CD4-positive, alpha-beta memory T cell (primary cell): Measurements from ENCODE around the gene NLGN4X. TPM values are rescaled to one million over a fixed set of nuclear protein-coding genes. Genes with fewer than 3 reads are reported as not detected.

Source experiments
- CTCF ChIA-PET: fragments of 350-600 bp; sonication (Branson Sonifier 250); formaldehyde crosslinking; loops from one replicate; lab custom pipeline; 2021; ENCODE audit warnings: inconsistent platforms; ENCODE audit not compliant: partially characterized antibody; lab: Charles Lee
- POLR2A ChIA-PET: fragments of 350-600 bp; sonication (Branson Sonifier 250); formaldehyde crosslinking; loops from one replicate; lab custom pipeline; 2021; ENCODE audit not compliant: partially characterized antibody; lab: Charles Lee
- DNase-seq, 5 donors: peaks; one replicate each; pipeline versions ENCODE4 v3.0.0 to v3.0.0-alpha.2; 2020 to 2022; ENCODE audit warnings: mixed read lengths in 1 of 5
- H3K27ac ChIP-seq: one replicate; pipeline ENCODE4 v1.7.0; 2013; ENCODE audit warnings: low read depth, low read length
- H3K27me3 ChIP-seq: 2 replicates; pipeline ENCODE4 v1.7.0; 2013; ENCODE audit warnings: mild to moderate bottlenecking, low read length, moderate library complexity; ENCODE audit not compliant: insufficient read depth
- H3K36me3 ChIP-seq: 2 replicates; pipeline ENCODE4 v1.7.0; 2013; ENCODE audit warnings: mild to moderate bottlenecking, low read length, moderate library complexity; ENCODE audit not compliant: insufficient read depth
- H3K4me1 ChIP-seq: 2 replicates; pipeline ENCODE4 v1.7.0; 2013; ENCODE audit warnings: mild to moderate bottlenecking, low read length, moderate library complexity; ENCODE audit not compliant: insufficient read depth
- H3K4me3 ChIP-seq, 2 donors: one replicate each; pipeline ENCODE4 v1.7.0; 2013; ENCODE audit warnings: low read length in 2 of 2, mild to moderate bottlenecking in 1 of 2
- H3K9me3 ChIP-seq, 2 donors: one replicate each; pipeline ENCODE4 v1.7.0; 2013; ENCODE audit warnings: low read length in 2 of 2, control low read depth in 1 of 2; ENCODE audit not compliant: control insufficient read depth in 1 of 2
- H3K27ac Mint-ChIP-seq, 7 donors: one replicate each; pipeline ENCODE4 v1.8.0; 2020 to 2021; ENCODE audit warnings: mixed read lengths in 7 of 7, mild to moderate bottlenecking in 6 of 7, inconsistent platforms in 3 of 7, moderate library complexity in 3 of 7
- H3K27me3 Mint-ChIP-seq, 2 donors: one replicate each; pipeline ENCODE4 v1.8.0; 2020 to 2021; ENCODE audit warnings: mixed read lengths in 2 of 2
- H3K36me3 Mint-ChIP-seq, 2 donors: one replicate each; pipeline ENCODE4 v1.8.0; 2020 to 2021; ENCODE audit warnings: mixed read lengths in 2 of 2, inconsistent platforms in 1 of 2, mild to moderate bottlenecking in 1 of 2
- H3K4me1 Mint-ChIP-seq, 4 donors: one replicate each; pipeline ENCODE4 v1.8.0; 2020 to 2021; ENCODE audit warnings: mixed read lengths in 4 of 4, mild to moderate bottlenecking in 1 of 4
- H3K4me3 Mint-ChIP-seq, 8 donors: one replicate each; pipeline ENCODE4 v1.8.0; 2020 to 2021; ENCODE audit warnings: mixed read lengths in 8 of 8, mild to moderate bottlenecking in 7 of 8, moderate library complexity in 6 of 8, inconsistent platforms in 3 of 8
- H3K9me3 Mint-ChIP-seq, 8 donors: one replicate each; pipeline ENCODE4 v1.8.0; 2020 to 2021; ENCODE audit warnings: mixed read lengths in 8 of 8, mild to moderate bottlenecking in 5 of 8, inconsistent platforms in 3 of 8, moderate library complexity in 1 of 8
- intact Hi-C: fragments of 100-400 bp; cut with micrococcal nuclease; formaldehyde crosslinking; loops from one replicate; pipeline ENCODE4 v1.15.1; 2023
- polyA plus RNA-seq, 2 donors: library from polyadenylated mRNA; unstranded; fragments of 300-500 nt; fragmentation: Illumina TruSeq; gene quantifications; one replicate each; pipeline ENCODE4 v1.2.3, GENCODE V29; 2021
- total RNA-seq, 2 experiments: library from RNA; stranded (reverse); gene quantifications; one replicate each; pipeline ENCODE4 v1.2.3, GENCODE V29; 2021

NLGN4X gene
- total and polyA plus RNA-seq, 4 experiments from 2014 or later: 0.31 TPM; not detected in 3

DNA sequence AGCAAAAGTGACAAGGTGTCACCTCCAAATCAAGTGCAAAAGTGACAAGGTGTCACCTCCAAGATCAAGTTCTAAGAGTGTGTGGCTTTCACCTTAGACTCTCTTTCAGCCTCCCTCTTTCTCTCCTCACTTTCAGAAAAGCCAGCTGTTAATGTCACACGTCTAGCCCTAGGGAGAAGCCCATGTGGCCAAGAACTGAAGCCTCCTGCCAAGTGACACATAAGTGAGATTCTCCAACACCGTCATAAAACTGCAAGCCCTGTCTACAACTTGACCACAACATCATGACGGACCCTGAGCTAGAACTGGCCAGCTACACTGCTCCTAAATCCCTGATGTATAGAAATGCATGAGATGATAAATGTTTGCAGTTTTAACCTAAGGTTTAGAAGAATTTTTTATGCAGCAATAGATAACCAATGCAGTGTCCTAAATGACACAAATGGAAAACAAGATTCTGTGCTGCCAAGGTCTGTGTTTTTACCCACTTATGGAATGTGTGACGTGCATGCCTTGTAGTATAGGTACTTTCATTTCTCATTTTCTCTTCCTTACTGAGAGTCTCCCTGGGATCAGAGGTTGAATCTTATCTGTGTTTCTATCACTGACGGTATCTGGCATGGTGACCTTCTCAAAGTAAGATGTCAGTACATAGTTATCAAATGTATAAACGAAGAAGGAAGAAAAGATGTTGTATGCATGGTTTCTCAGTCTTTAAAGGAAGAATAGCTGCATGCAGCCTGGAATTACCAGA is 25.0 kb downstream of the NLGN4X start:
- H3K9me3 ChIP-seq: no peaks in the 10 kb centered on the region
- DNase-seq: no peak
- Mint-ChIP-seq H3K4me3 (no peak overlapping the region), H3K9me3 (peaks cover 0 to 4% (median 1%) of the 10 kb centered on the region in 8 donors), H3K27ac (no peak overlapping the region), H3K36me3 (no peaks in the 10 kb centered on the region), H3K27me3 (no peaks in the 10 kb centered on the region), H3K4me1 (no peaks in the 10 kb centered on the region)
- ChIA-PET POLR2A (no interaction called here), CTCF (no interaction called here)
- intact Hi-C loops: no loop called here
- no peak overlapping the region for H3K27ac ChIP-seq
- no peaks in the 10 kb centered on the region for H3K4me1 ChIP-seq
- H3K4me3 ChIP-seq: no peak overlapping the region
- H3K36me3 ChIP-seq: no peaks in the 10 kb centered on the region
- no peaks in the 10 kb centered on the region for H3K27me3 ChIP-seq

DNA sequence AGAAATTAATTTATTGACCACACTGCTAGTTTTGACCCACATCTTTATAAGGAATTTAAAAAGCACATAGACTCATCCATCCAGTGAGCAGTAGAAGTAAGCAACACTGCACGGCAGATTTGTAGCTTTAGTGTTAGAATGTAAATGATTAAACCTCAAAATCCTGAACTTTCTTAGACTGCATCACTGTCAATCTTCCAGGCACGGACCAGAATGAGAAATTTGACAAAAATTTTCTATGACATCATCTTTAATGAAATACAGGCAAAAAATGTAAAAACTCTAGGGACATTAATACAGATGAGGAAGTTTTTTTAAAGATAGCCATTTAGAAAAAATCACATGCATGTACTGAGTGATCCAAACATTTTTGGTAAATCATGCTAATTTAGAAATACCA is 29.2 kb downstream of the NLGN4X start:
- no peak overlapping the region for H3K4me3 ChIP-seq
- H3K36me3 Mint-ChIP-seq: no peaks in the 10 kb centered on the region
- H3K9me3 ChIP-seq: no peaks in the 10 kb centered on the region
- CTCF ChIA-PET: no interaction called here
- H3K27me3 ChIP-seq: no peaks in the 10 kb centered on the region
- H3K4me3 Mint-ChIP-seq: no peak overlapping the region
- H3K27me3 Mint-ChIP-seq: no peaks in the 10 kb centered on the region
- H3K27ac ChIP-seq: no peak overlapping the region
- no peaks in the 10 kb centered on the region for H3K4me1 Mint-ChIP-seq
- peaks cover 0 to 5% (median 0%) of the 10 kb centered on the region in 8 donors for H3K9me3 Mint-ChIP-seq
- no peaks in the 10 kb centered on the region for H3K4me1 ChIP-seq
- POLR2A ChIA-PET: no interaction called here
- DNase-seq: no peak
- no peaks in the 10 kb centered on the region for H3K36me3 ChIP-seq
- intact Hi-C loops: no loop called here
- no peak overlapping the region for H3K27ac Mint-ChIP-seq

DNA sequence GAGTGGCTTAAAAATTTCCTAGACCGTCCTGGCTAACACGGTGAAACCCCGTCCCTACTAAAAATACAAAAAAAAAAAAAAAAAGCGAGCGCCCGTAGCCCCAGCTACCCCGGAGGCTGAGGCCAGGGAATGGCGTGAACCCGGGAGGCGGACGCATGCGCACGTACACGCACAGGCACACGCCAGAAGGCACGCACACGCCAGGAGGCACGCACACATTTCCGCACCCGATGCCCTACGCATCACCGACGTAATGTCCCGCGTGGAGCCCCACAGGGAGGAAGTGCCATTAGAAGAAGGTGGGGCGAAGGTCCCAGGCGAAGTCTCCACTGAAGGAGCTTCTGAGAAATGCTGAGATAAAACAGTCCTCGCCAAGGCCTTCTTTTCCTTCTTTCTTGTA is 41.4 kb downstream of the NLGN4X start:
- H3K9me3 Mint-ChIP-seq: peaks cover 0 to 11% (median 2%) of the 10 kb centered on the region in 8 donors
- intact Hi-C loops: no loop called here
- no peaks in the 10 kb centered on the region for H3K4me1 Mint-ChIP-seq
- Histone ChIP-seq H3K4me1 (no peaks in the 10 kb centered on the region), H3K27me3 (no peaks in the 10 kb centered on the region), H3K4me3 (no peak overlapping the region), H3K27ac (no peak overlapping the region), H3K9me3 (no peaks in the 10 kb centered on the region), H3K36me3 (no peaks in the 10 kb centered on the region)
- H3K36me3 Mint-ChIP-seq: no peaks in the 10 kb centered on the region
- DNase-seq: no peak
- ChIA-PET POLR2A (no interaction called here), CTCF (no interaction called here)
- no peak overlapping the region for H3K4me3 Mint-ChIP-seq
- no peaks in the 10 kb centered on the region for H3K27me3 Mint-ChIP-seq
- H3K27ac Mint-ChIP-seq: no peak overlapping the region

DNA sequence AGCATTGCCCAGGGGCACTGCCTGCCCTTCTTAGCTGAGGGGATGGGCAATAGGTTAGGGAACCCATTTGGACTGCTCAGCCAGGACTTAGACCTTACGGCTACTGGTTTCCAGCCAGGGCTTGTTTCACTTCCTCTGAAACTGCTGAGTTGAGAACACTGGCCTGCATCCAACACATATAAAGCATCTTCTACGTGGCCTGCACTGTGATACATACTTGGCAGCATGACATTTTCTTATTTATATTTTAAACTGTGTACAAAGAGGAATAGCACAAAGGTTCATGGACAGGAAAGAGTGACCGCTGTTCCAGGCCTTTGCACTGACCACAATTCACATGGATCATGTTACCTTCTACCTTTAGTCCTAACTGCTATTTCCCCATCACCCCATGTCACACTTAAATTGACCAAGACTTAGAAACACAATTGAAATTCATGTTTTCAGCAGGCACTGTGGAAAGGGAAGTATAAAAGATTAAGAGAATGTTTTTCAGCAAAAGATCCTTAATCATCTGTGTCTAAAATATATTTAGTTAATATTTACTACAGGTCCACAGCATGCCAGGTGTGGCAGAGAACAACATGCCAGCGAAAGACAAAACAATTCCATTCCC is 43.7 kb downstream of the NLGN4X start:
- Histone ChIP-seq H3K27me3 (no peaks in the 10 kb centered on the region), H3K36me3 (no peaks in the 10 kb centered on the region), H3K27ac (no peak overlapping the region), H3K4me3 (no peak overlapping the region), H3K9me3 (no peaks in the 10 kb centered on the region), H3K4me1 (no peaks in the 10 kb centered on the region)
- DNase-seq: no peak
- Mint-ChIP-seq H3K9me3 (peaks cover 0 to 9% (median 5%) of the 10 kb centered on the region in 8 donors), H3K27me3 (no peaks in the 10 kb centered on the region), H3K36me3 (no peaks in the 10 kb centered on the region), H3K27ac (no peak overlapping the region), H3K4me3 (no peak overlapping the region), H3K4me1 (no peaks in the 10 kb centered on the region)
- ChIA-PET CTCF (no interaction called here), POLR2A (no interaction called here)
- intact Hi-C loops: no loop called here

DNA sequence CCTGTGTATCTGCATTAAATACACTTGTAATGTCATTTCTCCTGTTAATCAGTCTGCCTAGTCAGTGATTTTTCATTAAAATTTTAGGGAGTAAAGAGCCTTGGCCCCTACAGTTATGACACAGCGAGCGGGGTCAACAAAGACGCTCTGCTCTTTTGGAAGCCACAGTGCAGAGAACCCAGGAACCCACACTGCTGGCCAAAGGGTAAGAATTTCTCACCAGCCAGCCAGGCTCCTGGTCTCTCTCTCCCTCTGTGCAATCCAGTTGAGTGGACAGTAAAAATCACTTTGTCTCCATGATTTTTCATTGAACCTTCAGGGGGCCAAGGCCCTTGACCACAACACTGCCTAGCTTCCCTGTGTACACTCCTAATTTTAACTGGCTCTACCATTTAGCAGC is 52.8 kb downstream of the NLGN4X start:
- Mint-ChIP-seq H3K9me3 (peaks cover 0 to 18% (median 7%) of the 10 kb centered on the region in 8 donors), H3K4me1 (no peaks in the 10 kb centered on the region), H3K27me3 (no peaks in the 10 kb centered on the region), H3K27ac (no peak overlapping the region), H3K4me3 (no peak overlapping the region), H3K36me3 (no peaks in the 10 kb centered on the region)
- ChIA-PET CTCF (no interaction called here), POLR2A (no interaction called here)
- no peak overlapping the region for H3K4me3 ChIP-seq
- H3K27ac ChIP-seq: no peak overlapping the region
- no peak for DNase-seq
- intact Hi-C loops: no loop called here
- no peaks in the 10 kb centered on the region for H3K36me3 ChIP-seq
- H3K27me3 ChIP-seq: no peaks in the 10 kb centered on the region
- H3K9me3 ChIP-seq: no peaks in the 10 kb centered on the region
- no peaks in the 10 kb centered on the region for H3K4me1 ChIP-seq

DNA sequence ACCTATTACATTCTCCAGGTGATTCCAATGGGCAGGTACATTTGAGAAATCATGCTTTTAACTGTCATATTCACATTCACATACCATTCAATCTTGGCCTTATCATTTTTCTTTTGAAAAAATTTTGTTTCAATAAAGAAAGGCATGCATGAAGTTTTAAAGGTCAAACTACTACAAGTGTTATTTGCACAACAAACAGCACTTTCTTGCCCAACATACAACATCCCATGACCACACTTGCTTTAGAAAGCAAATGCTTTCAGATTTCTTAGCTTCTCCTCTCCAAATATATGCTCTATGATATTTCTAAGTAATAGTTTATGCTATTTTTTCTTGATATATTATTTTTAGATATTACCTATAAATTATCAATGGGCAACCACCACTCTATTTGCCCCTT is 58.2 kb downstream of the NLGN4X start:
- POLR2A ChIA-PET: no interaction called here
- Histone ChIP-seq H3K36me3 (no peaks in the 10 kb centered on the region), H3K27ac (no peak overlapping the region), H3K9me3 (no peaks in the 10 kb centered on the region), H3K4me1 (no peaks in the 10 kb centered on the region), H3K4me3 (no peak overlapping the region), H3K27me3 (no peaks in the 10 kb centered on the region)
- Mint-ChIP-seq H3K4me3 (no peak overlapping the region), H3K4me1 (no peaks in the 10 kb centered on the region), H3K36me3 (no peaks in the 10 kb centered on the region), H3K27me3 (no peaks in the 10 kb centered on the region), H3K27ac (no peak overlapping the region), H3K9me3 (peaks cover 0 to 17% (median 5%) of the 10 kb centered on the region in 8 donors)
- intact Hi-C loops: no loop called here
- CTCF ChIA-PET: no interaction called here
- DNase-seq: no peak

DNA sequence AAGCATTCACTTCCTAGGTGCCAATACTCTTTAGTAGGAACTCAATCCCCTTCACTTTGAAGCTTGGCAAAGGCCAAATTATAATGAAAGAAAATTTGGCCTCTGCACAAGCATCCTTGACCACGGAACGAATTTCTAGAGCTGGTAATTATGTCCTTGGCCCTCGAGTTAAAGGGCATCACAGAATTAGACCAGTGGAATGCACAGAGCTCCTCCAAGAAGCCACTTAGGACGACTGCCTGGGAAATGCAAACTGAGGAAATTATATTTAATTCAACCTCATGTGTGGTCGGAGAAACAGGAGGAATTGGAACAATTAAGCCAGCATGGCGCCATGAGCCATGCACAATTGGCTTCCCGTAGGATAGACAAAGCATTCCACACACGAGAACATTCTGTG is 59.3 kb downstream of the NLGN4X start:
- intact Hi-C loops: no loop called here
- no peaks in the 10 kb centered on the region for H3K36me3 Mint-ChIP-seq
- Histone ChIP-seq H3K27ac (no peak overlapping the region), H3K4me1 (no peaks in the 10 kb centered on the region), H3K9me3 (no peaks in the 10 kb centered on the region), H3K27me3 (no peaks in the 10 kb centered on the region), H3K36me3 (no peaks in the 10 kb centered on the region), H3K4me3 (no peak overlapping the region)
- POLR2A ChIA-PET: no interaction called here
- H3K9me3 Mint-ChIP-seq: peaks cover 0 to 15% (median 4%) of the 10 kb centered on the region in 8 donors
- CTCF ChIA-PET: no interaction called here
- no peaks in the 10 kb centered on the region for H3K27me3 Mint-ChIP-seq
- H3K4me3 Mint-ChIP-seq: no peak overlapping the region
- H3K27ac Mint-ChIP-seq: no peak overlapping the region
- DNase-seq: no peak
- H3K4me1 Mint-ChIP-seq: no peaks in the 10 kb centered on the region
